Measurements from ENCODE around the gene SORL1.

GRCh38 chr11:121412000-121412587 is 40.0 kb upstream of the SORL1 start:
- TF ChIP-seq, protein P1, sequence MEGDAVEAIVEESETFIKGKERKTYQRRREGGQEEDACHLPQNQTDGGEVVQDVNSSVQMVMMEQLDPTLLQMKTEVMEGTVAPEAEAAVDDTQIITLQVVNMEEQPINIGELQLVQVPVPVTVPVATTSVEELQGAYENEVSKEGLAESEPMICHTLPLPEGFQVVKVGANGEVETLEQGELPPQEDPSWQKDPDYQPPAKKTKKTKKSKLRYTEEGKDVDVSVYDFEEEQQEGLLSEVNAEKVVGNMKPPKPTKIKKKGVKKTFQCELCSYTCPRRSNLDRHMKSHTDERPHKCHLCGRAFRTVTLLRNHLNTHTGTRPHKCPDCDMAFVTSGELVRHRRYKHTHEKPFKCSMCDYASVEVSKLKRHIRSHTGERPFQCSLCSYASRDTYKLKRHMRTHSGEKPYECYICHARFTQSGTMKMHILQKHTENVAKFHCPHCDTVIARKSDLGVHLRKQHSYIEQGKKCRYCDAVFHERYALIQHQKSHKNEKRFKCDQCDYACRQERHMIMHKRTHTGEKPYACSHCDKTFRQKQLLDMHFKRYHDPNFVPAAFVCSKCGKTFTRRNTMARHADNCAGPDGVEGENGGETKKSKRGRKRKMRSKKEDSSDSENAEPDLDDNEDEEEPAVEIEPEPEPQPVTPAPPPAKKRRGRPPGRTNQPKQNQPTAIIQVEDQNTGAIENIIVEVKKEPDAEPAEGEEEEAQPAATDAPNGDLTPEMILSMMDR (conservative IDR thresholded peaks at IDR 0.05; ENCODE audit: low read length): no peak
- TF ChIP-seq EZH2phosphoT487 (IDR thresholded peaks at IDR 0.05; ENCODE audit: borderline replicate concordance, low read depth, low read length): no peak

All from OCI-LY7 (cell line).